GM19035 (cell line): Measurements from ENCODE around the gene SMOC2.
"Not testable (repeated sequence)": the region's sequence is repeated elsewhere in the genome, so short reads cannot be mapped to it uniquely, and the experiment has no call there.

Source experiments
- ATAC-seq: cut with Tn5 transposase; IDR thresholded peaks from one replicate; pipeline ENCODE4 v1.9.1; 2021; ENCODE audit not compliant: unreplicated experiment

SMOC2 gene

DNA sequence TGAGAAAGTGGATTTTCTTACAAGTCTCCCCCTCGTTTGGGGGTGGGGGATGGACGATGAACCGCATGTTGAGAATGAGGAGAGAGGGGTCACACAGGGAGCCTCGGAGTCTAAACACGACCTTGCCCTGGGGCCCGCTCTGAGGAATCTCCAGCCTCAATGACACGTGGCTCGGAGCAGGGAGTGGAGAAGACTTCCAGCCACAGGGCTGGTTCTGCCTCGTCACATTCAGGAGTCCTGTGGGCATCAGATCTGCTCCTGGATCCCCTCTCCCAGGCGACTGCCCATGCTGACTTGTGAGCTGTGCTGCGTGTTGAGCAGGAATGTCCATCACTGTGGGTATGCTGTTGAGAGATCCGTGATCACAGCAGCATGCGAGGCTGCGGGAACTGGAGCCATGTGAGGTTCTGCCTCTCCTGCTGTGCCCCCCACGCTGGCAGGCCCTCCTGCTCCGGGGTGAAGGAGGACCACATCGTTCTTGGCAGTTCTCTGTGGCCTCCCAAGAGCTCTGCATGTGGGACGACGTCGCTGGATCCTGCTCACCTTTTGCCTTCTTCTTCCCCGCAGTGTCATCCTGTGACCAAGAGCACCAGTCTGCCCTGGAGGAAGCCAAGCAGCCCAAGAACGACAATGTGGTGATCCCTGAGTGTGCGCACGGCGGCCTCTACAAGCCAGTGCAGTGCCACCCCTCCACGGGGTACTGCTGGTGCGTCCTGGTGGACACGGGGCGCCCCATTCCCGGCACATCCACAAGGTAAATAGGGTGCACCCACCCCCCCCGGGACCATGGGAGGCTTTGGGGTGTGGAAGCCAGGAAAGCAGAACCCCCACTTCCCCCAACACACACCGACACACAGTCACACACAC, 157.5 kb downstream of the SMOC2 start:
- ATAC-seq: no peak

DNA sequence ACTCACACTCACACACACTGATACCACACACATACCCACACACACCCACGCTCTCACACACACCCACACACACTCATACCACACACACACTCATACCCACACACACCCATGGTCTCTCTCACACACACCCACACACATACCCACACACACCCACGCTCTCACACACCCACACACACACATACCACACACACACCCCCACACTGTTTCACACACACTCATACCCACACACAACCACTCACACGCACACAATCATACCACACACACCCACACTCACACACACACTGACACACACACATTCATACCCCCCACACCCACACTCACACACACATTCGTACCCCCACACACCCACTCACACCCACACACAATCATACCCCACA, 158.1 kb downstream of the SMOC2 start:
- no peak for ATAC-seq

DNA sequence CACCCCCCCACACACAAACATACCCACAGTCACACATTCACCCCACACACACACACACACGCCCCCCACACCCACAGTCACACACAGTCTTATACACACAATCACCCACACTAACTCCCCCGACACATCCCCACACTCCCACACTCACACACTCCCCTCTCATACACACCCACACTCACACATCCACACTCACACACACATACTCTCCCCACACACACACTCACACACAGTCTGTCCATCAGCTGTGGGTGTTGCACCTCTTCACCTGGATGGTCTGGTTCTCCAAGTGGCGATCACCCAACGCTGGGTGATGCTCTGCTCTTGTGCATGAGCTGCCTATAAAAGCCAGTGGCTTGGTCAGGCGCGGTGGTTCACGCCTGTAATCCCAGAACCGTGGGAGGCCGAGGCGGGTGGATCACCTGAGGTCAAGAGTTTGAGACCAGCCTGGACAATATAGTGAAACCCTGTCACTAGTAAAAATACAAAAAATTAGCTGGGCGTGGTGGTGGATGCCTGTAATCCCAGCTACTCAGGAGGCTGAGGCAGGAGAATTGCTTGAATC, 158.9 kb downstream of the SMOC2 start:
- no peak for ATAC-seq

DNA sequence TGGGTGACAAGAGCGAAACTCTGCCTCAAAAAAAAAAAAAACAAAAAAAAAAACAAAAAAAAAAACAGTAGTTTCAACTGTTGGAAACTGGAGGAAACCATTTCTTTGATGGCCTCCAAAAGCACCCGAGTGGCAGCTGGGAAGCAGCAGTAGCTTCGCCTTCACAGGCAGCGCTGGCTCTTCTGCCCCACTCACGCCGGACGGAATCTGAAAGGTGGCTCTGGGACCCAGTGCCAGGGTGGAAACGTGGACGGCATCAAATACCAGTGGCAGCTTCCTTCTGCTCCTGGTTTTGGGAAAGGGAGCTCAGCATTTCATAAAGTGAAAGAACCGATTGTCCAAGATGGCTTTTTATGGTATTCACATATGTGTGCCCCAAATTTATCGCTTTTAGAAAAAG, 159.4 kb downstream of the SMOC2 start:
- ATAC-seq: no peak

DNA sequence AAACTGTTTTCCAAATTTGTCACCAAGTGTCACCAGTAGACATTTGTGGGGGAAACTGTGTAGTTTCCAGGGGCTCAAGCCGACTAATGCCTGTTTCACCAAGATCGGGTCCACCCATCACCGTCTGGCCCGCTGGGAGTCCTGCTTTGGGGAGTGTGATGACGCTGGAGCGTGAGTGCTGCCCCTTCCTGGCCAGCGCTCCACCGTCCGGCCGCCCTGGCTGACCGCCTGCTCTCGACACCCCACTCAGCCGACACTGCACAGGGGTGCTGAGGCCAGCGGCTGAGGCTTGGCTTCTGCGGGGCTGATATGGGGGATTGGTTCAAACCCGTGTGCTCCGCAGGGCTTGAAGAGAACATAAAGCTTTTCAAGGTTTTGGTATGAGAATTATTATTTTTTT, 160.1 kb downstream of the SMOC2 start:
- ATAC-seq: no peak

DNA sequence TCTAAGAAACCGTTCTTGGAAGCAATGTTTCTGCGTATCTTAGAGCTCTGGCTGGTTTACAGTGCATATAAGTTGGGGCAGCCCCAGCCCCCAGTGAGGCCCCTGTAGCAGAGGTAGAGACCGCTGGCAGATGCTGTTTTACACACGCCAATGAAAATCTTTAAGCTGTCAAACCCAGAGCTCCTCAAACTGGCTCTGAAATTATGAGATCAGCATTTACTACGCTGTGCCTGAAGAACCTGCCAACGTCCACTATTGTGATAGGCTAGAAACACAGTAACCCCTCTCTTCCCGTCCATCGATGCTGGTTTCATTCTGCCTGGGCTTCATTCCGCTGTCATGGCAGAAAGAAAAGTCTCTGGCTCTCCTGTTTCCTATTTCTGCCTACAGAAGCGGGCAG, 160.6 kb downstream of the SMOC2 start:
- no peak for ATAC-seq

DNA sequence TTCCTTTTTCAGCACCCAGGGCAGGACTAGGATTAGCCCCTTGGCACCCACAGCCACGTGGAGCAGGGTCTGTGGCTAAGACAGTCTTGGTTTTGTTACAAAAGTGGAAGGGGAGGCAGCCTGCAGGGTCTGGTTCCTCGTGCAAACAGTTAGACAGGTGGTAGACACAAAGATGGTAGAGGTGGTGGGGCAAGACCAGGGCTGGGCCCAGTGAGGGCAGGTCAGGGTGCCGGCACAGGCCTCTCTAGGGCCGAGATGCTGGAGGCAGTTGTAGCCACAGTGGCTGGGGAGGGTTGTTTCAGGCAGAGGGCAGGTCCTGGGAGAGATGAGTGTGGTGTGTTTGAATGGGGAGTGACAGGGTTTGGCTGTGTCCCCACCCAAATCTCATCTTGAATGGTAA, 161.6 kb downstream of the SMOC2 start:
- ATAC-seq: no peak

DNA sequence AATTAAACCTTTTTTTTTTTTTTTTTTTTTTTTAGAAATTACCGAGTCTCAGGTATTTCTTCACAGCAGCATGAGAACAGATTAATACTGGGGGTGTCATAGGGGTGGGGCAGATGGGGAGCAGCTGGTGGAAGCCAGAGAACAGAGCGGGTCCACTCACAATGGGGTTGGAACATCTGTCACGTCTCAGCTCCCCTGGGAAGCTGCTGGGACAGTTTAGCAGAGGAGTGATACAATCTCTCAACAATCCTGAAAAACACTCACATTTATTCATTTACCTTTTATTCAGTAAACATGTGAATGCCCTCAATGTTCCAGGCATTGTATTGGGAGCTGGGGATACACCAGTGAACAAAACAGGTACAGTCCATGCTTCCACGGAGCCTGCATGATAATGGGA, 162.2 kb downstream of the SMOC2 start:
- ATAC-seq: no peak

DNA sequence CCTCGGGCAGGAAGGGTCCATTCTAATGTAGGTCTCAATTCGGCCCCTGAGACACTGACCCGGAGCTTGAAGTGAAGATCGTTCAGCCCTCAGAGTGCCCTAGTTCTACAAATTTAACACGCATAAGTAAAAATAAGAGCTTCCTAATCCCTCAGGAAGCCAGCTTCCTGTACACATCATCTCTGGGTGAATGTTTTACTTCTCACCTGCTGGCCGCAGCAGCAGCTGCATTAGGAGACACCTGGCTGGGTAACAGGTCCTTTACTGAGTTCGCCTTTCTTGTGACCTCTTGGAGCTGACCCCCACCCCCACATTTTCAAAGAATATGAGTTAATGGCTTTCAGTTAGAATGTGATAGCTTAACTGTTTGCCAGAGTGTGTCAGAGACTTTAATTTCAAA, 165.0 kb downstream of the SMOC2 start:
- no peak for ATAC-seq

DNA sequence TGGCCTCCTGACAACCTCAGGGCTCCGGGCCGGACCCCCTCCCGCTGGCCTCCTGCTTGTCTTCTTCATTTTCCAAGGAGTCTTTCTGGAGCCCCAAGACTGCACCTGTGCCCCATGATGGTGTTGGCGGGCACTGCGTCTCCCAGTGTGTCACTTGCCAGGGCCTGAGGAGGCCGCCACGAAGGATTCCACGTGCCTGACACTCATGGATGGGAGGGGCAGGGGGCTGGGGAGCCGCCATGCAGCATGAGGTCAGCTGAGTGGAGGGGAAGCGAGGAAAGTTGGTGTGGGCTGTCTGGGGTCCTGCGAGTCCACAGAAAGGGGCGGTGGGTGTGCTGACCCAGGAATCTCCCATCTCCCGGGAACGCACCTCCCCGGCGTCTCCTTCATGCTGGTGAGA, 165.7 kb downstream of the SMOC2 start:
- ATAC-seq: no peak

DNA sequence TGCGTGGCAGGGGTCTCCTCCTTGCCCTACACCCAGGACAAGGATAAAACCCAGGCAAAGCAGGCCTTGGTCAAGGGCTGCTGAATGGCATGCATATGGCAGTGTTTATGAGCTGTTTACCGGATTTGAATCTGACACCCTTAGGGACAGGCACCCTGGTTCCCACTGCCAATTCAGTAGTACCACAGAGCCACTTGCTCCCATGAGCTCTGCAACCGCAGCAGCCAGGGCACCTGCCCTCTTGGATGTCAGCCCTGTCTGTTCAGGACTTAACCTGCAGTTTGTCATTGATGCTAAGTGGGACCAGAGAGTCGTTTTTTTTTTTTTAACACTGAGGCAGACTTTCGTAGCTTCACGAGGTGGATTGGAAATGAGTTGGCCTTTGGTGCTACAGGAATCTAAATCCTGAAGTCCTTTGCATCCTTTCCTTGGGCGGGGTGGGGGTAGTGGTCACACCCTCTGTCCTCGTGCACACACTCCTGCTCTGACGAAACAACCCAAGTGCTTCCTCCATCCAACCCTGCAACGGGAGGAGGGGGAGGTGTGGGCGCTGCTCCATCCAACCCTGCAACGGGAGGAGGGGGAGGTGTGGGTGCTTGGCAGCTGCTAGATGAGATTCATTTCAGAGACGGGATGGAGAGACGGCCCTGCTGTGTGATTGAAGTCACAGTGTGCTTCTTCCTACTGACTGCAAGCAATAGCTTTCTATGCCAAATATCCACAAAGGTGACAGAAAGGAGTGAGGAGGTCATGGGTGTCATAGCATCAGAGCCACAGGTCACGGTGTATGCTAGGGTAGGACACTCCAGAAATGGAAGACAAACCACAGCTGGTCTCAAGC, 166.5 kb downstream of the SMOC2 start:
- ATAC-seq: no peak

DNA sequence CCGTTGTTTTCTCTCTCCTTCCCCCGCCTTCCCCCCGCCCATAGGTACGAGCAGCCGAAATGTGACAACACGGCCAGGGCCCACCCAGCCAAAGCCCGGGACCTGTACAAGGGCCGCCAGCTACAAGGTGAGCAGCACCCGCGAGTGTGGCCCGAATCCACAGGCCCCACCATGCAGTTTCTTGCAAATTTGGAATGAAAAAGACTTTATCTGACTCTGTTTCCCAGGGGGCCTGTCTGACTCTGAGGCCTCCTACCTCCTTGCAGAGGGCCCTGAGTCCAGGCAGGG, 167.1 kb downstream of the SMOC2 start:
- no peak for ATAC-seq

DNA sequence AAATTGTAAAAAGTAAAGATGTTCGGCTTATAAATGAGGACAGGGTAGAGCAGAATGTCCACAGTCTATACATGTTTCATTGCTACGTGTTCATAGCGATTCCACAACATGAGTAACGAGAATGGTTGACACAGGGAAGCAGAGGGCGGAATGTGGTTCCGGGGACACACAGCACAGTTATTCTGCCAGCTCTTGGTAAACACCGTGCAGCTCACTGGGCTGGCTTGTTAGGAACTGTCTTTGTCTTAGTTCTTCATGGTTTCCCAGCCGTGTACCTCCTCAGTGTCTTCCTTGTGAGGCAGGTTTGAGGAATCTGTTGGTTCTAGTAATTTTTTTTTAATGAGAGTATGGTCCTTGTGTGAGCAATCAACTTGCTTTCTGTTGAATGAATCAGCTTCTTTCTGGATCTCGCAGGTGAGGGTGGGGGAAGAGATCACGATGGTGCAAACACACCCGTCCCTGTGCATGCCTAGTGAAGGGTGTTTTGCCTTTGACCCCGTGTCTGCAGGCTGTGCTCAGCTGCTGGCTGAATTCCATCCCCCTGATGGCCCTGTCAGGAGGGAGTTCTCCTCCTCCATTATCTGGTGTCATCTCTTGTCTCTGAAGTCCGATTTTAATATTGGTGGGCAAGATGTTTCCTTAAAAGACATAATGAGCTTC, 168.2 kb downstream of the SMOC2 start:
- no peak for ATAC-seq

DNA sequence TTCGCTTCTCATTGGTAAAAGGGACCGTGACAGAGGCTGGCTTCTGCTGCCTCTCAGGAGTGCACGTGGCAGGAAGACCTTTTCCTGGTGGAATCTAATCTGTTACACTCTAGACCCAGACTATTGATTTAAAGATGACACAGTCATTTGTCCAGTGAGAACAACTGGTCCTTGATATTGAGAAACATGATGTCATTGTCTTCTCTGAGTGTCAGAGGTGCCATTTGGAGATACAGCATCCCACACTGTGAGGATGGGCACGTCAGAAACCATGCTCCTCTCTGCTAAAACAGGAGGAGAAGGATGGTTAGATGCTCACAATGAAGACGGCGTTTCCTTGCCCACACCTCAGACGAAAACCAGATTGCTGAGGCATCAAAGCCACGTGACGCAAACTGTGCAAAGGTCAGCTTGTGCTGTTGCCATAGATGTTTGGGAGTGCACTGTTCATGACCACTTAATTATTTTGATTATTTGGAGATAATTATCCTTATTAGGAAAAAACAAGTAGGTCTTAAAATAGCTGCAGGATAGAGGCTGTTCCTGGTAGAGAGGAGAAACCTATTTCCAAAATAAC, 169.0 kb downstream of the SMOC2 start:
- ATAC-seq: no peak

DNA sequence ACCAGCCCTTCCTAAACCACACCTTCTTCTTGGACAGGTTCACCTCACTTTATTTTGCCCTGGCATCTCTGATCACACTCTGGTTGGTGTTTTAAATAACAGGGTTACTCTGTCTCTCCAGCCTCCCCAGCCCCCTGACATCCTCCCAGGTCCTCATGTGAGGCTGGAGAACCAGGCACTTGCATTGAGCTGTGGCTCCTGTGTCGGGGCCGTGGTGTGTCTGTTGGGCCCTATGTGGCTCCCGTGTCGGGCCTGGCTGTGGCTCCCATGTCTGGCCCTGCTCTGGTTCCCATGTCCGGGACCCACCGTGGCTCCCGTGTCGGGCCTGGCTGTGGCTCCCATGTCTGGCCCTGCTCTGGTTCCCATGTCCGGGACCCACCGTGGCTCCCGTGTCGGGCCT, 170.0 kb downstream of the SMOC2 start:
- ATAC-seq: not testable (repeated sequence)

DNA sequence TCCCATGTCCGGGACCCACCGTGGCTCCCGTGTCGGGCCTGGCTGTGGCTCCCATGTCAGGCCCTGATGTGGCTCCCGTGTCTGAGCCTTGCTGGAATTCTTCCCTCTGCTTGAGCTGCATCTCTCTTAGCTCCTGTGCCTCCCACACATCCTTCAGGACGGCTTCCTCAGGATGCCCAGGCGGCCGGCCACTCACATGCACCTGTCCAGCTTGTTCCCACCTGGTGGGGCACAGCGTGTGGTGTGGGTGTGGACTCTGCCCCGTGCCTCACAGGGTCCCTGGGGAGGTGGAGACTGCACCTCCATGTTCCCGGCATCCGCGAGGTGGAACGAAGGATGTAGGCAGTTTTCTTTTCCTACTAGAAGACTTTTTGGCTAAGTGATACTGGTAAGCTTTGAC, 170.7 kb downstream of the SMOC2 start:
- ATAC-seq: no peak

DNA sequence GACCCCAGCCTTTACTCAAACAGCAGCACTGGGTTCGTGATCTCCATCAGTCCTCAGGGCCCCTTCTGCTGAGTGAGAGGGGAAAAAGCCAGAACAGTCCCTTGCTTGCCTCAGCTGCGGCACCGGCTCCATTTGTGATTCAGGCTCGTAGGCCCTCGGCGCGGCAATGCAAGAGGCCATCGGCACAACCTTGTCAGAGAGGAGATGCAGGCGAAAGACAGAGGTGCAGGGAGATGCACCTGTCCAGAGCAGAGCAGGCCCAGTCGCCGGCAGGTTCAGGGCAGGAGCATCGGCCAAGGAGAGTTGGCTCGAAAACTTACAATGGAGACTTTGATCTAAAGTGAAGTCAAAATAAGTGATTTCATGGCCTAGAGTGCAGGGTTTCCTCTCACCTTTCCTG, 171.6 kb downstream of the SMOC2 start:
- ATAC-seq: no peak

DNA sequence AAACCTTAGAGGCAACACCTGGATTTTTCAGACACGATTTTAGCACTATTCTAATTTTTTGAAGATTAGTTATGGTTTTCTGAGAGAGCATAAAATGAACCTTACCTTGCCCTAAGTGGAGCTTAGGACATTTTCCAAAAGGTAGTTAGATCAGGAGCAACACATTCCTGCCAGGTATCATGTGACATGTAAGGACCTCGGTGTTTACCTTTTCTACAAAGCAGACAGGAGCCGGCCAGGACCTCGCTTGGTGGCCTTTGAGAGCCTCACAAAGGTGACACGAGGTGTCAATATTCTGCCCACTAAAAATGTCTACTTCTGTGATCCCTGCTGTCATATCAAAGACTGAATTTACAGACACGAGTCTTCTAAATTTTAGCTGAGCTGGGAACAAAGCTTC, 174.9 kb downstream of the SMOC2 start:
- ATAC-seq: no peak

DNA sequence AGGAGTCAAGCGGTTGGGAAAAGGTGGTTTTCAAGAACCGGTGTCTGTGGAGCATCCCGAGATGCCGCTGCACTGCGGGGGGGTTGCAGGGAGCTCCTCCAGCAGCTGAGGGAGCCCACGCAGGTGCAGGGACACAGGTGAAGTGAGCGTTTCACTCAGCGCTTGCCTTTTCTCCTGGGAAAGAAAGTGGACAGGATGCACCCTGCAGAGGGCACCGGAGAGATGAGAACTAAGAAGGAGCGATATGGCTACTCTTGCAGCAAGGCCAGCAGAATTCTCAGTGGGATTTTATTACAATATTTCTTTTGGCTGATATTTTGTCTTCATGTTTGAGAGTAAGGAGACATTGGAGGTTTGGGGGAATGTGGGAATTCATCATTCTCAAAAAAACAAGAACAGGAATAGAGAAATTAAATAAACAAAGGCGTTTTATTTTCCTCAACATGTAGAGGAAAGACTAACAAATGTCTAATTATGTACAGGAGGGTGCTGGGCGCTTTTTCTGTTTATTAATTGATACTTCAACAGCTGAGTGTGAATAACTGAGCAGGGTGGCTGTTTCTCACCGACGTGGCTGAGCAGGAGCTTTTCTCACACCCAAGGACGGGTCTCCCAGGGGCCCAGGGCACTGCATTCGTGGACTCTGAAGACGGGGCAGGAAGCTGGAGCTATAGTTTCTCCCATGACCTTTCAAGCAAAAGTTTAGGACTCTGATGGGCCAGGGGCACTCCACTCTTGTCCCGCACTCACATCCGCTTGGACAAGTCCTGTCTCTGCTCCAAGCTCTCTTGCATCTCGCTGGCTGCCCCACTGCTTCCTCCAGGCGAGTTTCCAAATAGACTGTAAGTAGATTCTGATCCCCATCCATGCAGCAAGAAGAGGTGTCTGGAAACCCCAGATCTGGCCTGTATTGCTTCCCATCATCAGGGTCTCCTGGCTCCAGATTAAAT, 176.1 kb downstream of the SMOC2 start:
- ATAC-seq: no peak
